WI38 (cell line): ENCODE data around the gene PASK.
"Not testable (repeated sequence)": the region's sequence is repeated elsewhere in the genome, so short reads cannot be mapped to it uniquely, and the experiment has no call there.

Experiments used
- H3K4me3 ChIP-seq: 2 replicates; pipeline ENCODE4 v1.5.1; 2011; ENCODE audit warnings: low read depth, mild to moderate bottlenecking, control low read depth, low read length
- TF ChIP-seq, protein P1 (sequence below): IDR thresholded peaks from 2 replicates; pipeline ENCODE4 v1.5.1; 2012; ENCODE audit warnings: low read depth, mild to moderate bottlenecking, control low read depth, low read length

The PASK gene

GRCh38 chr2:241110607-241111439, 38.4 kb downstream of the PASK start:
- H3K4me3 ChIP-seq, result no peak overlapping the region
- TF ChIP-seq, protein P1, sequence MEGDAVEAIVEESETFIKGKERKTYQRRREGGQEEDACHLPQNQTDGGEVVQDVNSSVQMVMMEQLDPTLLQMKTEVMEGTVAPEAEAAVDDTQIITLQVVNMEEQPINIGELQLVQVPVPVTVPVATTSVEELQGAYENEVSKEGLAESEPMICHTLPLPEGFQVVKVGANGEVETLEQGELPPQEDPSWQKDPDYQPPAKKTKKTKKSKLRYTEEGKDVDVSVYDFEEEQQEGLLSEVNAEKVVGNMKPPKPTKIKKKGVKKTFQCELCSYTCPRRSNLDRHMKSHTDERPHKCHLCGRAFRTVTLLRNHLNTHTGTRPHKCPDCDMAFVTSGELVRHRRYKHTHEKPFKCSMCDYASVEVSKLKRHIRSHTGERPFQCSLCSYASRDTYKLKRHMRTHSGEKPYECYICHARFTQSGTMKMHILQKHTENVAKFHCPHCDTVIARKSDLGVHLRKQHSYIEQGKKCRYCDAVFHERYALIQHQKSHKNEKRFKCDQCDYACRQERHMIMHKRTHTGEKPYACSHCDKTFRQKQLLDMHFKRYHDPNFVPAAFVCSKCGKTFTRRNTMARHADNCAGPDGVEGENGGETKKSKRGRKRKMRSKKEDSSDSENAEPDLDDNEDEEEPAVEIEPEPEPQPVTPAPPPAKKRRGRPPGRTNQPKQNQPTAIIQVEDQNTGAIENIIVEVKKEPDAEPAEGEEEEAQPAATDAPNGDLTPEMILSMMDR, result no peak

GRCh38 chr2:241110089-241110606, 39.1 kb downstream of the PASK start:
- TF ChIP-seq, protein P1, result no peak
- H3K4me3 ChIP-seq, result no peak overlapping the region

DNA sequence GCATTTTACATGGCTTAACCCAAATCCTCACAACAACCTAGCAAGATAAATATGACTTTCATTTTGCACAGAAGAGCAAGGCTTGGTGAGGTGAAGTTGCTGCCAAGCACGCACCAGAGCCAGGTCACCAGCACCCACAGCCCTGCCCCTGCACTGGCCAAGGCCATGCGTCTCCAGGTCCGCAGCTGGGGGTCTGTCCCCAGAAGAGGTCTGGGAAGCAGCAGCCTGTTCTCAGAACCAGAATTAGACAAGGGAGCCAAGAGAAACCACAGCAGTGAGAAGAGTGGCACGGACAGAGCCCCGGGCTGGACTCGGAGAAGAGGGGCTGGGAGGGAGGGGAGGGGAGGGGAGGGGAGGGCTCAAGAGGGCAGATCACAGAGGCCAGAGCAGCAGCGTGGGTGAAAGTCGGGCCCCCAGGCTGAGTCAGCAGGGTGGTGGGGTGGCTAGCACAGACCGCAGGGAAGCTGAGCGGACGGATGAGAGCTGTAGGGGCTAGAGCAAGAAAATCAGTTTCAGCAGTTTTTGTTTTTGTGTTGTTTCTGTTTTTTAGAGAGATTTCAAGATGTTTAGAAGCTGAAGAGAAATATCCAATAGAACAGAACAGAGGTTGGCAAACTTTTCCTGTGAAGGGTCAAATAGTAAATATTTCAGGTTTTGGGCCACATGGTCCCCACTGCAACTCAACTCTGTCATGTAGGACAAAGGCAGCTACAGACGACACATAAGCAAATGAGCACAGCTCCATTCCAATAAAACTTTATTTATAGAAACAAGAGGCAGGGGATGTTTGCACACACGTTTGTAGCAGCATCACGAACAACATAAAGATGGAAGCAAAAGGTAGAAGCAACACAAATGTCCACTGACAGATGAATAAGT, 39.8 kb downstream of the PASK start:
- TF ChIP-seq, protein P1, result no peak
- no peak overlapping the region for H3K4me3 ChIP-seq

- TF ChIP-seq, protein P1, result no peak
- H3K4me3 ChIP-seq, result no peak overlapping the region
Measured at GRCh38 chr2:241108271-241109209, 40.7 kb downstream of the PASK start.

- TF ChIP-seq, protein P1, result no peak
- no peak overlapping the region for H3K4me3 ChIP-seq
Measured at GRCh38 chr2:241107031-241107783, 42.1 kb downstream of the PASK start.

- H3K4me3 ChIP-seq, result no peak overlapping the region
- TF ChIP-seq, protein P1, result no peak
Measured at GRCh38 chr2:241105641-241106040, 43.6 kb downstream of the PASK start.

GRCh38 chr2:241104611-241105010, 44.7 kb downstream of the PASK start:
- not testable (repeated sequence) for H3K4me3 ChIP-seq
